Caco-2 (cell line): ENCODE data around the gene MRLN. TPM values are rescaled to one million over a fixed set of nuclear protein-coding genes. Genes with fewer than 3 reads are reported as not detected.

Experiments used
- BruUV-seq: library from RNA; stranded (reverse); fragments of 400-500 nt; replicated peaks from 2 replicates; lab custom pipeline; 2021; lab: Mats Ljungman, UMichigan
- CTCF ChIA-PET: fragments of 300-600 bp; sonication (Branson Sonifier 250); formaldehyde crosslinking; loops from one replicate; lab custom pipeline; 2022; ENCODE audit warnings: antibody characterized with exemption; lab: Charles Lee
- POLR2A ChIA-PET: fragments of 300-600 bp; sonication (Branson Sonifier 250); formaldehyde crosslinking; loops from one replicate; lab custom pipeline; 2022; ENCODE audit warnings: antibody characterized with exemption; lab: Charles Lee
- DNase-seq, 2 experiments: peaks; one replicate each; pipeline versions ENCODE4 v3.0.0 to v3.0.0-alpha.2; 2020 to 2022
- H3K27me3 ChIP-seq: replicated peaks from 2 replicates; pipeline ENCODE4 v1.6.0; 2011; ENCODE audit warnings: low read length; ENCODE audit not compliant: control insufficient read depth, insufficient read depth
- H3K36me3 ChIP-seq: 2 replicates; pipeline ENCODE4 v1.5.1; 2011; ENCODE audit warnings: low read length; ENCODE audit not compliant: control insufficient read depth, insufficient read depth
- H3K4me1 ChIP-seq: fragments of 250-450 bp; sonication (Bioruptor Pico); 2 replicates; pipeline ENCODE4 v1.5.1; 2020; ENCODE audit warnings: mild to moderate bottlenecking
- H3K4me3 ChIP-seq: 2 replicates; pipeline ENCODE4 v1.5.1; 2011; ENCODE audit warnings: low read depth, mild to moderate bottlenecking, control low read depth, low read length
- H3K9me3 ChIP-seq: fragments of 250-450 bp; sonication (Bioruptor Pico); 2 replicates; pipeline ENCODE4 v1.5.1; 2020; ENCODE audit warnings: mild to moderate bottlenecking, moderate library complexity
- H3K27ac Mint-ChIP-seq: one replicate; pipeline ENCODE4 v1.8.0; 2022; ENCODE audit warnings: mixed read lengths; ENCODE audit not compliant: unreplicated experiment
- H3K27me3 Mint-ChIP-seq: one replicate; pipeline ENCODE4 v1.8.0; 2022; ENCODE audit warnings: mixed read lengths; ENCODE audit not compliant: insufficient read depth, unreplicated experiment
- H3K36me3 Mint-ChIP-seq: one replicate; pipeline ENCODE4 v1.8.0; 2022; ENCODE audit warnings: mild to moderate bottlenecking, mixed read lengths; ENCODE audit not compliant: insufficient read depth, unreplicated experiment
- H3K4me1 Mint-ChIP-seq: one replicate; pipeline ENCODE4 v1.8.0; 2022; ENCODE audit warnings: low read depth, mixed read lengths; ENCODE audit not compliant: unreplicated experiment
- H3K4me3 Mint-ChIP-seq: one replicate; pipeline ENCODE4 v1.8.0; 2022; ENCODE audit warnings: mild to moderate bottlenecking, moderate library complexity, mixed read lengths; ENCODE audit not compliant: unreplicated experiment
- H3K9me3 Mint-ChIP-seq: one replicate; pipeline ENCODE4 v1.8.0; 2022; ENCODE audit warnings: mixed read lengths; ENCODE audit not compliant: unreplicated experiment
- intact Hi-C: fragments of 100-400 bp; cut with micrococcal nuclease; formaldehyde crosslinking; loops from one replicate; pipeline ENCODE4 v1.10.0; 2022; ENCODE audit not compliant: unreplicated experiment
- total RNA-seq: library from RNA; stranded (reverse); gene quantifications from 2 replicates; pipeline ENCODE4 v1.2.3, GENCODE V29; 2022
- TF ChIP-seq, protein P1 (sequence below), 2 experiments: fragments of 200-600 bp in 1 of 2; IDR thresholded peaks; 1 replicate in 1 of 2; 2 replicates in 1 of 2; pipeline versions ENCODE4 v1.5.1 to v1.8.0; 2011 to 2022; ENCODE audit warnings: antibody characterized with exemption in 1 of 2, control low read depth in 1 of 2, inconsistent platforms in 1 of 2, low read depth in 1 of 2, low read length in 1 of 2, mild to moderate bottlenecking in 1 of 2, moderate library complexity in 1 of 2; ENCODE audit not compliant: insufficient read depth in 1 of 2, severe bottlenecking in 1 of 2, unreplicated experiment in 1 of 2

MRLN gene
- total RNA-seq, 1 experiment from 2014 or later = 0.98 TPM

DNA sequence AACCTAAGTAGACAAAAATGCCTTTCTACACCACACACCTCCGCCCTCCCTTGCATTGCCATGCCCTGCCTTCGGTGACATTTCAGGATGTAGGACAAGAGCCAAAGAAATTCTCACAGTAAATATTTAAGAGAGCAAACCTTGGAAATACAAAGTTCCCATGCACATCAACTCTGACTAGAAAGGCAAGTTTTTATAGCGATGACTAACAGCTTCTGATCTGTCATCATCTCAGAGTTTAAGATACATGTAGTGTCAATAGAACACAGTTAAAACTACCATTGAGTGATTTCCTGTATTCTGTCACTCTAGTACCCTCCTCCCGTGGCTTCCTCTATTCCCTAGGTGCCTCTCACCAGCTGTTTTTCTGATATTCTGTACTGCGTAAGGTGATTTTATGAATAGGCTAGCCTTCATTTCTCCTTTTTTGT is 64.3 kb downstream of the MRLN start:
- H3K27ac Mint-ChIP-seq = no peak overlapping the region
- BruUV-seq = no TSS peak
- H3K4me1 Mint-ChIP-seq = peaks cover 11% of the 10 kb centered on the region
- H3K27me3 ChIP-seq = no peaks in the 10 kb centered on the region
- no peaks in the 10 kb centered on the region for H3K36me3 Mint-ChIP-seq
- no peak overlapping the region for H3K4me3 ChIP-seq
- H3K27me3 Mint-ChIP-seq = peaks cover 8% of the 10 kb centered on the region
- ChIA-PET CTCF (no interaction called here), POLR2A (no interaction called here)
- no peaks in the 10 kb centered on the region for H3K9me3 Mint-ChIP-seq
- H3K36me3 ChIP-seq = no peaks in the 10 kb centered on the region
- no peaks in the 10 kb centered on the region for H3K9me3 ChIP-seq
- H3K4me1 ChIP-seq = no peaks in the 10 kb centered on the region
- TF ChIP-seq, protein P1, sequence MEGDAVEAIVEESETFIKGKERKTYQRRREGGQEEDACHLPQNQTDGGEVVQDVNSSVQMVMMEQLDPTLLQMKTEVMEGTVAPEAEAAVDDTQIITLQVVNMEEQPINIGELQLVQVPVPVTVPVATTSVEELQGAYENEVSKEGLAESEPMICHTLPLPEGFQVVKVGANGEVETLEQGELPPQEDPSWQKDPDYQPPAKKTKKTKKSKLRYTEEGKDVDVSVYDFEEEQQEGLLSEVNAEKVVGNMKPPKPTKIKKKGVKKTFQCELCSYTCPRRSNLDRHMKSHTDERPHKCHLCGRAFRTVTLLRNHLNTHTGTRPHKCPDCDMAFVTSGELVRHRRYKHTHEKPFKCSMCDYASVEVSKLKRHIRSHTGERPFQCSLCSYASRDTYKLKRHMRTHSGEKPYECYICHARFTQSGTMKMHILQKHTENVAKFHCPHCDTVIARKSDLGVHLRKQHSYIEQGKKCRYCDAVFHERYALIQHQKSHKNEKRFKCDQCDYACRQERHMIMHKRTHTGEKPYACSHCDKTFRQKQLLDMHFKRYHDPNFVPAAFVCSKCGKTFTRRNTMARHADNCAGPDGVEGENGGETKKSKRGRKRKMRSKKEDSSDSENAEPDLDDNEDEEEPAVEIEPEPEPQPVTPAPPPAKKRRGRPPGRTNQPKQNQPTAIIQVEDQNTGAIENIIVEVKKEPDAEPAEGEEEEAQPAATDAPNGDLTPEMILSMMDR (IDR thresholded peaks at IDR 0.05; ENCODE audit: insufficient read depth in 1 of 2, low read depth in 1 of 2, low read length in 1 of 2, severe bottlenecking in 1 of 2, unreplicated experiment in 1 of 2) = no peak
- intact Hi-C loops = no loop called here
- DNase-seq = no peak
- H3K4me3 Mint-ChIP-seq = no peak overlapping the region

DNA sequence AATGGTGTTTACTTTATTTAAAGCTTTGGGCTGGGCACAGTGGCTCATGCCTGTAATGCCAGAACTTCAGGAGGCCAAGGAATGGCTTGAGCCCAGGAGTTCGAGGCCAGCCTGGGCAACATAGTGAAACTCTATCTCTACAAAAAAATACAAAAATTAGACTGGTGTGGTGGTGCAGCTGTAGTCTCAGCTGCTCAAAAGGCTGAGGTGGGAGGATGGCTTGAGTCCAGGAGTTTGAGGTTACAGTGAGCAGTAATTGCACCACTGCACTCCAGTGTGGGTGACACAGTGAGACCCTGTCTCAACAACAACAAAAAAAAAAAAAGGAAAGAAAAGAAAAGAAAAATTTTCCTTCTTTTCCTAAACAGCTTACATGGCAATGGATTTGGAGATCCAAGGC is 65.6 kb downstream of the MRLN start:
- no peaks in the 10 kb centered on the region for H3K36me3 Mint-ChIP-seq
- BruUV-seq = no TSS peak
- no peaks in the 10 kb centered on the region for H3K4me1 ChIP-seq
- H3K36me3 ChIP-seq = no peaks in the 10 kb centered on the region
- intact Hi-C loops = no loop called here
- H3K27me3 ChIP-seq = no peaks in the 10 kb centered on the region
- POLR2A ChIA-PET = no interaction called here
- H3K9me3 ChIP-seq = no peaks in the 10 kb centered on the region
- no peak for DNase-seq
- no peaks in the 10 kb centered on the region for H3K9me3 Mint-ChIP-seq
- TF ChIP-seq, protein P1 (IDR thresholded peaks at IDR 0.05; ENCODE audit: insufficient read depth in 1 of 2, low read depth in 1 of 2, low read length in 1 of 2, severe bottlenecking in 1 of 2, unreplicated experiment in 1 of 2) = no peak
- peaks cover 6% of the 10 kb centered on the region for H3K4me1 Mint-ChIP-seq
- H3K27me3 Mint-ChIP-seq = peaks cover 8% of the 10 kb centered on the region
- no peak overlapping the region for H3K27ac Mint-ChIP-seq
- CTCF ChIA-PET = no interaction called here
- no peak overlapping the region for H3K4me3 ChIP-seq
- H3K4me3 Mint-ChIP-seq = no peak overlapping the region

Other genes with a start within 250 kb of the MRLN start
- 0.26 and 0.45 TPM in 2 replicates for gene SLC16A9, start 43.6 kb downstream of the MRLN start, total RNA-seq
- gene CCDC6, start 153.1 kb upstream of the MRLN start, total RNA-seq = 113 and 116 TPM in 2 replicates